ENCODE measurements around the gene DACT2. TPM values are rescaled to one million over a fixed set of nuclear protein-coding genes. Genes with fewer than 3 reads are reported as not detected.

DACT2 gene, protein sequence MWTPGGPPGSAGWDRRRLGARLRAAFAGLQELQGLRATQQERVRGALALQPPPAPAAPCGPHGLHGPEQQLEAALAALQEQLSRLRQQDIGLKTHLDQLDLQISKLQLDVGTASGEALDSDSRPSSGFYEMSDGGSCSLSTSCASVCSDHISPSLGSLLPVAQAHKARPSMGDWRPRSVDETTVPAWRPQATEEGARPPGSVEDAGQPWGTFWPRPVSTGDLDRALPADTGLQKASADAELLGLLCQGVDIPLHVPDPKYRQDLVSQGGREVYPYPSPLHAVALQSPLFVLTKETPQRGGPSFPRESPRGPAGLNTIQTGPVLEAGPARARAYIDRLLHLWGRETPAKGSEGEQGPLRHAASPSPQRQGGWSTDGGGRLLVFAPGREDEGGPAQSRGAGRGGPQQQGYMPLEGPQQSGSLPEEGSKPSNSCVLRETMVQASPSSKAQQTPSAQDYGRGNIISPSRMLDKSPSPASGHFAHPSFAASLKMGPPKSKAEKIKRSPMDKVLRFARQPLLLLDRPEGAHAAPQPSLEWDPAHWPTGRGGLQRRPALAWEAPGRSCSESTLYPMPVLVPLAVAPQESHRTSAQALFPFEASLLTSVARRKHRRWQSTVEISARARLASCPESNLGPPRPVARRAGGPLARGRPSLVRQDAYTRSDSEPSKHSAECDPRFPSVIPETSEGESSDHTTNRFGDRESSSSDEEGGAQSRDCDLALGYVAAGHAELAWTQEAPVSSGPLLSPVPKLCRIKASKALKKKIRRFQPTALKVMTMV
- total RNA-seq (not detected), total RNA-seq (0 reads per million in 2 donors)

DNA sequence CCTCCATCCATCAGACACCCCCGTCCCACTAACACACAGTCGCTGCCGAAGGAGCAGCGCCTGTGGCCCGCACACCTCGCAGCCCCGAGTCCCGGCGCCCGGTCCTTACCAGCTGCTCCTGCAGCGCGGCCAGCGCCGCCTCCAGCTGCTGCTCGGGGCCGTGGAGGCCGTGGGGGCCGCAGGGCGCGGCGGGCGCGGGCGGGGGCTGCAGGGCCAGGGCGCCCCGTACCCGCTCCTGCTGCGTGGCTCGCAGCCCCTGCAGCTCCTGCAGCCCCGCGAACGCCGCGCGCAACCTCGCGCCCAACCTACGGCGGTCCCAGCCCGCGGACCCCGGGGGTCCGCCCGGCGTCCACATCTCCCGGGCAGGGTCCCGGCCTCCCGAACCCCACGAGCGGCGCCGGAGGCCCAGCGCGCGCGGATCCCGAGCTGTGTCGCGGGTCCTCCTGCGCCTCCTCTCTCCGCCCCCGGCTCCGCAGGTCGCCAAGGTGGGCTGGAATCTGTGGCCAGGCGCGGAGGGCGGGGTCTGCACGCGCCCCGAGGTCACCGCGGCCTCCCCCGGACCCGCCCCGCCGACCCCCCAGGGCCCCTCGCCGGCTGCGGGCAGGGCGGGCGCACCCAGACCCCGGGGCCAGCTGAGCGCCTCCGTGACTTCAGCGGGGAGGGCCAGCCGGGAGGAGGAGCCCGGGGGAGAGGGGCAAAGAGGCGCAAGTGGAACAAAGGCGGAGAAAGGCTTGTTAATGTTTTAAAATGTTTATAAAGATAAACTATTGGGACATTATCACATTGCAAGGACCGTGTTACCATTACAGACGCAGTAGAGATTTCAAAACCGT lies at the start of gene DACT2:
TSS of gene DACT2 (minus strand) at position 499 of the 833 bp plus-strand sequence. CDS start at position 355, 144 bp downstream.
- Mint-ChIP-seq H3K27ac (no peak within 1 kb of the TSS), H3K36me3 (ENCODE audit: low read depth) (no peaks in the 10 kb centered on the region), H3K4me3 (peak within 1 kb of the TSS; percentile 3), H3K27me3 (peaks cover 37% of the 10 kb centered on the region), H3K4me1 (no peaks in the 10 kb centered on the region)
- DNase-seq (no peak), ATAC-seq (no peak)
- H3K9me3 ChIP-seq (ENCODE audit: control insufficient read depth, low read length, poor library complexity, severe bottlenecking): no peaks in the 10 kb centered on the region

DNA sequence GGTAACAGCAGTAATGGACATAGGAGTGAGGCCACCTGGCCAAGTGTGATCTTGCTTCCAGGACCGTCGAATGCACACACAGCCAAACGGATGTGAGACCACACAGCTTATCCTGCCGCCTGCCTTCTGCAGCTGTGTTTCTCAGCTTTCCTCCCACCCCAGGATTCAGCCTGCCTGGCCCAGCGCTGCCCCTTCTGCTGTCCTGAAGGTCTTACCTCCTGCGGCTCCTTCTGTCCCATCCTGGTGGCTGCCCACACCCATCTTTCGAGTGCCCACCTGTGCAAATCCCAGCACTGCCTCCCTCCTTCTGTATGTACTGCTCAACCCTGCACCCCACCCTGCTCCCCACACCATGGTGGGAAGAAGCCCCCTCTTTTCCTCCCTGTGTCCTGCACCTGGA lies 49.4 kb upstream of the DACT2 start:
- Mint-ChIP-seq H3K27me3 (peaks cover 4% of the 10 kb centered on the region), H3K4me1 (peaks cover 5% of the 10 kb centered on the region), H3K36me3 (ENCODE audit: low read depth) (no peaks in the 10 kb centered on the region), H3K4me3 (no peak overlapping the region), H3K27ac (no peak overlapping the region)
- DNase-seq: no peak
- ATAC-seq: no peak
- no peaks in the 10 kb centered on the region for H3K9me3 ChIP-seq (ENCODE audit: control insufficient read depth, low read length, poor library complexity, severe bottlenecking)

DNA sequence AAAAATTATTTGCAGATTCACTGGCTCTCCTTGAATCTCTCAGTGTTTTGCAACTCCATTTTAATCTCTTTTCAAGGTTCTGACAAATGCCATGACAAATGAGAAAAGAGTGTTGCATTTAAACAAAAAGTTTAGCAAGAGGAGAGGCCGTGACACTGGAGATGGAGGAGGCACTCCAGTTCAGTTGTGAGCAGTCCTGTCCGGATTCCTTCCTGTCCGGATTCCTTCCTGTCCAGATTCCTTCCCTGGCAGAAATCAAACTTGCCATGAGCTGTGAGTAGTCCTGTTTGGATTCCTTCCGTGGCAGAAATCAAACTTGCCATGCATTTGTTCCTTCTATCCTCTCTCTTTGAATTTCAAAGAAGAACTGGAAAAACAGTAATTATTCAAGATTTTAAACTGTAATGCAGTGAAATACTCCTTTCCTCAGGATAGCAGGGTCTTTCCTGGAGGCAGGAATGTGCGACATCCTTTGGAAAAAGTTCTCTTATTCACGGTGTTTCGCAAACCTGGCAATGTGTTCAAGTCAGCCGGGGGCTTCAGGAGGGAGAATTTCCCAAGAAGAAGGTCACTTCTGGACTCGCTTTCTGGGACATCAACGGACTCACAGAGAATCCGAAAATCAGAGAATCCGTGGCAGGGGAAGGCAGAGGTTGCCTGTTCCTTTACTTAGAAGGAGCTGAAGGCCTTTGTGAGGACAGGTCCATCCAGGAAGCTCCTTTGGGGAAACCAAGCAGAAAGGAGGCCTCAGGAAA lies 48.7 kb upstream of the DACT2 start:
- Mint-ChIP-seq H3K27me3 (peaks cover 6% of the 10 kb centered on the region), H3K4me1 (peaks cover 5% of the 10 kb centered on the region), H3K36me3 (ENCODE audit: low read depth) (no peaks in the 10 kb centered on the region), H3K4me3 (no peak overlapping the region), H3K27ac (peak overlapping the region; percentile 37)
- ATAC-seq (no peak), DNase-seq (no peak)
- no peaks in the 10 kb centered on the region for H3K9me3 ChIP-seq (ENCODE audit: control insufficient read depth, low read length, poor library complexity, severe bottlenecking)

DNA sequence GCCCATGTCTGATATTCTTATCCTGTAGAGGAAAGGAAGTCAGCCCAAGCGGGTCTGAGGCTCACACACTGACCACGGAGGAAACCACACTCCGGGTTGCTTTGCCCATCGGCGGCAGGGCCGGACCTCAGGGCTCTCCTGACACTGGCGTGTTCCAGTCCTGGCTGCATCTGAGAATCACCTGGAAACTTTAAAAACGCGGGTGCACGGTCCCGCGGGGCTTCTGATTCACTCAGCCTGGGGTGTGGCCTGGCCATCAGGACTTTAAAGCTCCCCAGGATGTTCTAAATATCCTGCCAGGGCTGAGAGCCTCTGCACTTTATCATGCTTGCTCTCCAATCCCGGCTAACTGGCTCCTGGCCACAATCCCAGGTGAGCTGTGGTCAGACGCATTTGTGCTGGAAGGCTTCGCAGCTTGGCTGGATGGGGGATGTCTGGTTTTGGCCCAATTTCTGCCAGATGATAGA lies 47.7 kb upstream of the DACT2 start:
- peaks cover 9% of the 10 kb centered on the region for H3K27me3 Mint-ChIP-seq
- ATAC-seq: no peak
- no peaks in the 10 kb centered on the region for H3K36me3 Mint-ChIP-seq (ENCODE audit: low read depth)
- peaks cover 5% of the 10 kb centered on the region for H3K4me1 Mint-ChIP-seq
- no peak for DNase-seq
- H3K27ac Mint-ChIP-seq: peak overlapping the region; percentile 37
- H3K4me3 Mint-ChIP-seq: no peak overlapping the region
- no peaks in the 10 kb centered on the region for H3K9me3 ChIP-seq (ENCODE audit: control insufficient read depth, low read length, poor library complexity, severe bottlenecking)

- Mint-ChIP-seq H3K4me3 (no peak overlapping the region), H3K4me1 (peaks cover 5% of the 10 kb centered on the region), H3K27ac (no peak overlapping the region), H3K27me3 (peaks cover 10% of the 10 kb centered on the region), H3K36me3 (ENCODE audit: low read depth) (no peaks in the 10 kb centered on the region)
- ATAC-seq (no peak), DNase-seq (no peak)
- H3K9me3 ChIP-seq (ENCODE audit: control insufficient read depth, low read length, poor library complexity, severe bottlenecking): no peaks in the 10 kb centered on the region
These were observed 46.9 kb upstream of the DACT2 start for GRCh38 chr6:168366473-168366872.

DNA sequence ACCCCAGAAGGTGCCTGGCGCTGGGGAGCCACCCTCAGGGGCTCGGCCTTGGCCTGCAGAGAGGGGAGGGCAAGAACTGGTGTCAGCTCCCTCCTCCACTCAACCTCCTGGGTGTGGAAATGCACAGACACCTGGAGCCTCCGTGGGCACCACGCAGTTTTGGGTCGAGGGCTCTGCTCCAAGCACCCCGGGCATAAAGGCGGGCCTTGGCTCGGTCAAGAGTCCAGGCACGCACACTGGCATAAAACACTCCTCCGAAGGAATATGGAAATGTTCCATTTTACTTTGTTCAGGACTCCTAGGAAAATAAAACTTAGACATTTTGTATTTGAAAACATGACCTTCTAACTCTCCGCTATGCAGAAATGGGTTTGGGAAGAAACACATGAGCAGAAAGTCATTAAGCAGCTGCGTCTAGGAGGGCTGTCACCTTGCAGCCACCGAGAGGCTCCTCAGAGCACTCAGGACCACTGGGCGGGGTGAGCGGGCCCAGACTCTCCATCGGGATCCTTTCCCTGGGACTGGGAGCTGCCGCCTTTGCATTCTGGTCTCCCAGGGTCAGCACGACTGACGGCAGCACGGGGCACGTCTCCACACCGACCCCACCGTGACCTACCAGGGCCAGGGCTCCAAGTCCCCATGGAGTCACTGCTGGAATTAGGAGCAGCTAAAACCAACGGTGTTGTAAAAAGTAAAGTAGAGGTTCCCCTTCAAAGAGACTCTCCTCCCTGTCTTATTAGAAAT lies 46.0 kb upstream of the DACT2 start:
- no peak overlapping the region for H3K27ac Mint-ChIP-seq
- no peak overlapping the region for H3K4me3 Mint-ChIP-seq
- no peaks in the 10 kb centered on the region for H3K9me3 ChIP-seq (ENCODE audit: control insufficient read depth, low read length, poor library complexity, severe bottlenecking)
- ATAC-seq (no peak), DNase-seq (no peak)
- no peaks in the 10 kb centered on the region for H3K36me3 Mint-ChIP-seq (ENCODE audit: low read depth)
- H3K27me3 Mint-ChIP-seq: peaks cover 10% of the 10 kb centered on the region
- peaks cover 5% of the 10 kb centered on the region for H3K4me1 Mint-ChIP-seq

- Mint-ChIP-seq H3K4me1 (peaks cover 2% of the 10 kb centered on the region), H3K36me3 (ENCODE audit: low read depth) (no peaks in the 10 kb centered on the region), H3K27me3 (peaks cover 10% of the 10 kb centered on the region), H3K27ac (no peak overlapping the region), H3K4me3 (no peak overlapping the region)
- no peak for ATAC-seq
- no peak for DNase-seq
- H3K9me3 ChIP-seq (ENCODE audit: control insufficient read depth, low read length, poor library complexity, severe bottlenecking): no peaks in the 10 kb centered on the region
These were observed 45.3 kb upstream of the DACT2 start for GRCh38 chr6:168364793-168365421.

GRCh38 chr6:168363811-168364792 lies 44.5 kb upstream of the DACT2 start:
- no peaks in the 10 kb centered on the region for H3K4me1 Mint-ChIP-seq
- no peaks in the 10 kb centered on the region for H3K36me3 Mint-ChIP-seq (ENCODE audit: low read depth)
- no peaks in the 10 kb centered on the region for H3K9me3 ChIP-seq (ENCODE audit: control insufficient read depth, low read length, poor library complexity, severe bottlenecking)
- no peak for ATAC-seq
- no peak for DNase-seq
- H3K27me3 Mint-ChIP-seq: peaks cover 10% of the 10 kb centered on the region
- H3K27ac Mint-ChIP-seq: peak overlapping the region; percentile 67
- H3K4me3 Mint-ChIP-seq: no peak overlapping the region

DNA sequence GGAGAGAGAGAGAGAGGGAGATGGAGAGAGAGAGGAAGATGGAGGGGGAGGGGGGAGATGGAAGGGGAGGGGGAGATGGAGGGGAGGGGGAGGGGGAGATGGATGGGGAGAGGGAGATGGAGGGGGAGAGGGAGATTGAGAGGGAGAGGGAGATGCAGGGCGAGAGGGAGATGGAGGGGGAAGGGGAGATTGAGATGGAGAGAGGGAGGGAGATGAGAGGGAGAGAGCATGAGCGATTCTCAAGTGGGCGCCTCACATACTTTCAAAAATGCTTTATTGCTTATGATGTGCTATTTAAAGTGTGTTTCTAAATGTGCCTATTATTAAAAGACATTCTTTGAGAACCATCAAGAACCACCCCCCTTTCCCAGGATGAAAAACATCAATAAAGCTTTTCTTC lies 43.7 kb upstream of the DACT2 start:
- H3K36me3 Mint-ChIP-seq (ENCODE audit: low read depth): no peaks in the 10 kb centered on the region
- no peaks in the 10 kb centered on the region for H3K4me1 Mint-ChIP-seq
- H3K27ac Mint-ChIP-seq: no peak overlapping the region
- ATAC-seq (no peak), DNase-seq (no peak)
- no peaks in the 10 kb centered on the region for H3K9me3 ChIP-seq (ENCODE audit: control insufficient read depth, low read length, poor library complexity, severe bottlenecking)
- H3K4me3 Mint-ChIP-seq: no peak overlapping the region
- H3K27me3 Mint-ChIP-seq: peaks cover 10% of the 10 kb centered on the region

DNA sequence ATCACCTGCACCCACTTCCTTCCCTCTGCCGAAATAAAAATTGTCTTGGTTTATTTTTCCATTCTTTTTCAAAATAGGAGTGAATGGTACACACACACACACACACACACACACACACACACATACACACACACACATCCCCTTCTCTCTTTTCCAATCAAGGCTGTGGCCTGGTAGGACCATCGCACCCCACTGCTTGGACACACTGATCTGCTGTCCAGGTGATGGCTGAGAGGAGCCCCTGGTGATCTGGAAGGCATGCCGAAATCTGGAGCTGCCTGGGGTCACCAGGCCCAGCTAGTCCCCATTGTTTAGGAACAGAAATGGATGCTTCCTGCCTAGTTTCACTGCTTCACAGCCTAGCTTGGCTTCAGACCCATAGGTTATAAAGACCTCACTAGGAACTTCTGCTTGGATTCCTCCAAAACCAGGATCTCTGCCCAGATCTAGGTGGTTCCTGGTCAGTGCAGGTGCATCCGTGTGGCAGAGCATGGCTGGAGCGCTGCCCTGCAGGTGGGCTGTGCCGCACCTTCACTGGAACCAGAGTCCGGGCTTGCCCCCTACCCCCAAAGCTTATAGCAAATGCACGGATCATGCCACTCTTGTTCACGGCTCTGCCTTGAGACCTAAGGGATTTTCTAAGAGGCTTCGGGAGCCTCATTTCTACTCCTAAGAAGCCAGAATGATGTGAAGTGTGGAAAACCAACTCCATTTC lies 42.9 kb upstream of the DACT2 start:
- no peaks in the 10 kb centered on the region for H3K9me3 ChIP-seq (ENCODE audit: control insufficient read depth, low read length, poor library complexity, severe bottlenecking)
- Mint-ChIP-seq H3K4me1 (no peaks in the 10 kb centered on the region), H3K27me3 (peaks cover 10% of the 10 kb centered on the region), H3K27ac (no peak overlapping the region), H3K4me3 (no peak overlapping the region), H3K36me3 (ENCODE audit: low read depth) (no peaks in the 10 kb centered on the region)
- DNase-seq (no peak), ATAC-seq (no peak)
